ENCODE results near the gene MTFMT.
"Not testable (repeated sequence)": the region's sequence is repeated elsewhere in the genome, so short reads cannot be mapped to it uniquely, and the experiment has no call there.

Gene MTFMT

DNA sequence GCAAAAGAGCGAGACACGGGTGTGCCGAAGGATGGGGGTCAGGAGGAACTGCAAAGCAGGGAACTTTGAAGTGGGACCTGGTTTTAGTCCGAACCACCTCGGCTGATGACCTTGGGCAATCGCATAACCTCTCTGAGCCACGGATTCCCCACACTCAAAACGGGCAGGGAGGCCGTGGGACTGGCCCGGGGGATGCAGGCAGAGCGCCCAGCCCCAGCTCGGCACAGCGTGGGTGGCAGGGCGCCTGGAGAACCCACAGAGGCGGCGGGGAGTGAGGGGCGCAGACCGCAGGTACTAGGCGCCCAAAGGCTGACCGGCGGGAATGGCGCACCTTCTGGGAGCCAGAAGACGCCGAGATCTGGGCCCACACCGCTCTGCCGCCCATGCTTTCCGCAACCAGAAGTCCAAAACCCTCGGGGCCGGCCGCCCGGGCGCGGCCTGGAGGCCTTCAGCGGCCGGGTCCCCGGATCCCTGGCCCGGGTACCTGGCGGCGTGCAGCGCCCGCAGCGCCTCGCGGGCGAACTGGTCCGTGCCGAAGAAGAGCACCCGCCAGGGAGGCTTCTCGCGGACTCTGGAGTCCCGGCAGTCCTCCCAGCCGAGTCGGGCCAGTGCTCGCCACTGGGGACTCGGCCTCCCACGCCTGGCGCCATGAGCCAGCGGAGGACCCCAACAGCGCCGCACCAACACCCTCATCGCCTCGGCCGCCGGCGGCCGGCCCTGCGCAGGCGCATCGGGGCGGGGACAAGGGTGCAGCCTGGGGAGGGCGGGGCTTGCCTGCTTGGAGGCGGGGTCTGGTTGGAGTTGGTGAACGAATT lies at the start of gene MTFMT:
TSS of gene MTFMT (minus strand) at position 719 of the 815 bp plus-strand sequence. CDS start at position 693, 26 bp downstream.
- peak; percentile 86 for DNase-seq (ENCODE audit: low read depth)

DNA sequence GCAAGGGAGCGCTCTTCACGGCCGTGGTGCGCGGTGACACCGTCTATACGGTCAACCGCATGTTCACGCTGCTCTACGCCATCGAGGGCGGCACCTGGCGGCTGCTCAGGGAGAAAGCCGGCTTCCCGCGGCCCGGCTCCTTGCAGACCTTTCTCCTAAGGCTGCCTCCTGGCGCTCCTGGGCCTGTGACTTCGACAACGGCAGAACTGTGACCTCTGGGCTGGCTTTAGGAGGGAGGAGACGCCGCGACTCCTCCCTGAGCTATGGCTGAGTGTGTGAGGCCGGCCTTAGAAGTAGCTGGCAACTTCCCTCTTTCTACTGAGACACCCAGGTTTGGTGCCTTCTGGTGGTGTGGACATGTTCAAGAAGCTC lies 48.5 kb upstream of the MTFMT start:
- DNase-seq (ENCODE audit: low read depth) = peak; percentile 12

DNA sequence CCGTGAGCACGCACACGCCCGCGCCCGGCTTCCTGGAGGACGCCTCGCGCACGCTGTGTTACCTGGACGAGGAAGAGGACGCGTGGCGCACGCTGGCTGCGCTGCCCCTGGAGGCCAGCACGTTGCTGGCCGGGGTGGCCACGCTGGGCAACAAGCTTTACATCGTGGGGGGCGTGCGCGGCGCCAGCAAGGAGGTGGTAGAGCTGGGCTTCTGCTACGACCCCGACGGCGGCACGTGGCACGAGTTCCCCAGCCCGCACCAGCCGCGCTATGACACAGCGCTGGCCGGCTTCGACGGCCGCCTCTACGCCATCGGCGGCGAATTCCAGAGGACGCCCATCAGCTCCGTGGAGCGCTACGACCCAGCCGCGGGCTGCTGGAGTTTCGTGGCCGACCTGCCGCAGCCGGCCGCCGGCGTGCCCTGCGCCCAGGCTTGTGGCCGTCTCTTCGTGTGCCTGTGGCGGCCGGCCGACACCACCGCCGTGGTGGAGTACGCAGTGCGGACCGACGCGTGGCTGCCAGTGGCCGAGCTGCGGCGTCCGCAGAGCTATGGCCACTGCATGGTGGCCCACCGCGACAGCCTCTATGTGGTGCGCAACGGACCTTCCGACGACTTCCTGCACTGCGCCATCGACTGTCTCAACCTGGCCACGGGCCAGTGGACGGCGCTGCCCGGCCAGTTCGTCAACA lies 48.0 kb upstream of the MTFMT start:
- no peak for DNase-seq (ENCODE audit: low read depth)

DNA sequence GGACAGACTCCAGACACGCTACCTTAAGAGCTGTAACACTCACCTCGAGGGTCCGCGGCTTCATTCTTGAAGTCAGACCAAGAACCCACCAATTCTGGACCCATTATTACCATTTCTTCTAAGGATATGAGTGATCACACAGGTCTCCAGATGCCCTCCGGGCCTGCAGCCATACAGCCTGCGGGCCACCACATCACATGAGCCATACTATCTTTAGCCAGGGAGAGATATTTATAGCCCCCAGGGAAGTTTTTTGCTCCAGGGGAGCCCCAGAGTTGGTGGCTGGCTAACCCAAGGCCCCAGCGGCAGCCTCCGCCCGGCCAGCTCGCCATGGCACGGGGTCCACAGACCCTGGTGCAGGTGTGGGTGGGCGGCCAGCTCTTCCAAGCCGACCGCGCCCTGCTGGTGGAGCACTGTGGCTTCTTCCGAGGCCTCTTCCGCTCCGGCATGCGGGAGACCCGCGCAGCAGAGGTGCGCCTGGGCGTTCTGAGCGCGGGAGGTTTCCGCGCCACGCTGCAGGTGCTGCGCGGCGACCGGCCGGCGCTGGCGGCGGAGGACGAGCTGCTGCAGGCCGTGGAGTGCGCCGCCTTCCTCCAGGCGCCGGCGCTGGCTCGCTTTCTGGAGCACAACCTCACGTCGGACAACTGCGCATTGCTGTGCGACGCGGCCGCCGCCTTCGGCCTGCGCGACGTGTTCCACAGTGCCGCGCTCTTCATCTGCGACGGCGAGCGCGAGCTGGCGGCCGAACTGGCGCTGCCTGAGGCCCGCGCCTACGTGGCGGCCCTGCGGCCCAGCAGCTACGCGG lies 47.2 kb upstream of the MTFMT start, which contains the start of gene KBTBD13:
TSS of gene KBTBD13 (plus strand) at position 261 of the 805 bp plus-strand sequence. CDS start at position 331, 70 bp downstream.
- DNase-seq (ENCODE audit: low read depth) = no peak

DNA sequence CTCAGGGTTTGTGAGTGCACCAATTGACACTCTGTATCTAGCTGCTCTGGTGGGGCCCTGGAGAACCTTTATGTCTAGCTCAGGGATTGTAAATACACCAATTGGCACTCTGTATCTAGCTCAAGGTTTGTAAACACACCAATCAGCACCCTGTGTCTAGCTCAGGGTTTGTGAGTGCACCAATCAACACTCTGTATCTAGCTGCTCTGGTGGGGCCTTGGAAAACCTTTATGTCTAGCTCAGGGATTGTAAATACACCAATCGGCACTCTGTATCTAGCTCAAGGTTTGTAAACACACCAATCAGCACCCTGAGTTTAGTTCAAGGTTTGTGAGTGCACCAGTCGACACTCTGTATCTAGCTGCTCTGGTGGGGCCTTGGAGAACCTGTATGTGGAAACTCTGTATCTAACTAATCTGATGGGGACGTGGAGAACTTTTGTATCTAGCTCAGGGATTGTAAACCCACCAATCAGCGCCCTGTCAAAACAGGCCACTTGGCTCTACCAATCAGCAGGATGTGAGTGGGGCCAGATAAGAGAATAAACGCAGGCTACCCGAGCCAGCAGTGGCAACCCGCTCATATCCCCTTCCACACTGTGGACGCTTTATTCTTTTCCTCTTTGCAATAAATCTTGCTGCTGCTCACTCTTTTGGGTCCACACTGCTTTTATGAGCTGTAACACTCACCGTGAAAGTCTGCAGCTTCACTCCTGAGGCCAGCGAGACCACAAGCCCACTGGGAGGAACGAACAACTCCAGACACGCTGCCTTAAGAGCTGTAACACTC lies 46.4 kb upstream of the MTFMT start:
- not testable (repeated sequence) for DNase-seq (ENCODE audit: low read depth)

DNA sequence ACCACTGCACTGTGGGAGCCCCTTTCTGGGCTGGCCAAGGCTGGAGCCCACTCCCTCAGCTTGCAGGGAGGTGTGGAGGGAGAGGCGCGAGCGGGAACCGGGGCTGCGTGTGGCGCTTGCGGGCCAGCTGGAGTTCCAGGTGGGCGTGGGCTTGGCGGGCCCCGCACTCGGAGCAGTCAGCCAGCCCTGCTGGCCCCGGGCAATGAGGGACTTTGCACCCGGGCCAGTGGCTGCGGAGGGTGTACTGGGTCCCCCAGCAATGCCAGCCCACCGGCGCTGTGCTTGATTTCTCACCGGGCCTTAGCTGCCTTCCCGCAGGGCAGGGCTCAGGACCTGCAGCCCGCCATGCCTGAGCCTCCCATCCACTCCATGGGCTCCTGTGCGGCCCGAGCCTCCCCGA lies 45.5 kb upstream of the MTFMT start:
- not testable (repeated sequence) for DNase-seq (ENCODE audit: low read depth)

GRCh38 chr15:65072617-65073016 lies 43.2 kb upstream of the MTFMT start:
- no peak for DNase-seq (ENCODE audit: low read depth)

- DNase-seq (ENCODE audit: low read depth) = no peak
Observed at GRCh38 chr15:65072027-65072426, 42.6 kb upstream of the MTFMT start.

DNA sequence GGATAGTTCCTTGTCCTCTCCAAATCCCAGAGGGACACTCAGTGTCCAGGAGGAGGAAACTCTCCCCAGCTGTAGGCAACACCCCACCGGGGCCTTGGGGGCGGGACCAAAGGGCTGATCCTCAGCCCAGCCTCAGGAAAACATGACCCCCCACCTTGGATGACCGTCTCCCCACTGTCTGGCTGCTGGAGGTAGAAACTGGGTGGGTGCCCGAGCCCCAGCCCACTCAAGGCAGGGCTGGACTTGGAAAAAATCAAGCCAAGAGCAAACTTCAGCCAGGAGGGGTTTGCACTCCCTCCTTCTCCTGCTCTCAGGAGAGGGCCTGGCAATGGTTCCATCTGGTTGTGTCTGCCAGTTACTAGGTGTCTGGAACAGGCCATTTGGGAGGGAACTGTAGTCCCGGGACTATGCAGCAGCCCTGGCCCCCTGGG lies 42.0 kb upstream of the MTFMT start:
- DNase-seq (ENCODE audit: low read depth) = no peak

DNA sequence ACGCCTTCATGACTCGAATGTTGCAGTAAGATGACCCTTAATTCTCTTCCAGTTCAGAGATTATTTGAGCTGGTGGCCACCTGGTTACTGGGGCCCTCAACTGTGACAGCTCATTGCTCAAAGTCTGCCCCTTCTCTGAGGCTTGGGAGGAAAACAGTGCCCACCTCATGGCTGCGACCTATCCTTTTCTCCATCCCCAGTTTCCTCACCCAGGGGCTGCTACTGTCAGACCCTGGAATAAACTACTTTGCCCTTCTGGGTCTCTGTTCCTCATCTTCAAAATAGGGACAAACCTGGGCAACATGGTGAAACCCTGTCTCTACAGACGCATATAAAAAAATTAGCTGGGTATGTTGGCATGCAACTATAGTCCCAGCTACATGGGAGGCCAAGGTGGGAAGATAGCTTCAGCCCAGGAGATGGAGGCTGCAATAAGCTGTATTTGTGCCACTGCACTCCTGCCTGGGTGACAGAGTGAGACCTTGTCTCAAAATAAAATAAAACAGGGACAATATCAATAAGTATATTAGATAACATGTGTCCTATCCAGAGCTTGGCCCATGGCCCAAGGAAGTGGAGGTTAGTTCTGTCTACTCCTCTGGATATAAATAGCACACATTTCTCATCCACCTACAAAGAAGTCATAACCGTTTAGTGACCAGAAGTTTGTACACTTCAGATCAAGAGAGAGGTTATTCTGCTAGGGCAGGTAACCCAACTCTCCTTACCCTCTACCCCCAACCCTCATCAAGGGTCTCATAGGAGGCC lies 40.5 kb upstream of the MTFMT start:
- no peak for DNase-seq (ENCODE audit: low read depth)

- DNase-seq (ENCODE audit: low read depth) = no peak
Observed at GRCh38 chr15:65069179-65069578, 39.7 kb upstream of the MTFMT start.

- DNase-seq (ENCODE audit: low read depth) = no peak
Observed at GRCh38 chr15:65068403-65068788, 39.0 kb upstream of the MTFMT start.

DNA sequence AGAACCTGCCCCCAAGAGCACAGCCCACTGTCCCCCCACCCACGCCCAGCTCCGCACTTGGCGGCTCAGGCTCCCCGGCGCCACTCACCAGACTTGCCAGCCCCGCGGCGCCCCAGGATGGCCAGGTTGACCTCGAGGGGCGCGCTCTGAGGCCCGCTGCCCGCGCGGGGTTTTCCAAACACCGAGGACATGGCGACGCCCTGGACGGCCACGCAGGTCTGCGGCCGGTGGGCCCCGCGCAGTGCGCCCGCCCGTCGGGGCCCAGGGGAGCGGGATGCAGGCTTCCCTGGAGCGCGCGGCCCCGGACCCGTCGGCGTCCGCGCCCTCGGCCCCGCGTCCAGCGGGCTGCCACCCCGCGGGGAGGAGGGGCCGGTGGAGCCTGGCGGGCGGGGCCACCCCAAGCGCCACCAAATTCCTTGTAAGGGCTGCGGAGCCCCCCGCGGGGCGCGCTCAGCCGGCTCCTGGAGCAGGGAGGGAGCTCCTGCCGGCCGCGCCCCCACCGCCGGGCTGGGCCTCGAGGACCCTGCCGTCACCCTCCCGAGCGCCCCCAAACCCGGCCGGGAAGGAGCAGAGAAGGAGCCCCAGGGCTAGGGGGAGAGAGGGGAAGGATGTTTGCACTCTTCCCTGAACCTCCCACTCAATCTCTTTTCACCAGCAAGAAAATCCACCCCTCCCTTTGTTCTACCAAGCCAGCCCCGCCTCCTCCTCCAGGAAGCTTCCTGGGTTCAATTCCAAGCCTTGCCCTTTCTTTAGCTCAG lies 38.4 kb upstream of the MTFMT start, which contains the start of gene RASL12:
TSS of gene RASL12 (minus strand) at position 347 of the 758 bp plus-strand sequence. CDS start at position 191, 156 bp downstream.
- no peak for DNase-seq (ENCODE audit: low read depth)

DNA sequence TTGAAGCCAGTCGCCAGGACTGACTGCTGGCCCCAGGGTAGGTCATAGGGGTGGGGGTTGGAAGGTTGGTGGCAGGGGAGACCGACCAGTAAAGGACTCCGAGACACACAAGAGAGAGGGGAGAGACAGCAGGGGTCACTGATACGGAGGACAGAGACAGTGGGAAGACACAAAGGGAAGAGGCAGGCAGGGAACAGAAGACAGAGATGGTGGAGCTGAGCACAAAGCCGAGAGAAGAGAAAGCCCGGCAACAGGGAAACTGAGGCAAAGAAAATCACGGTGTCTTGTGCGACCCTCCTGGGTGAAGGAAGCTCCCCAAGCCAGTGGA lies 37.8 kb upstream of the MTFMT start:
- DNase-seq (ENCODE audit: low read depth) = no peak

- no peak for DNase-seq (ENCODE audit: low read depth)
Observed at GRCh38 chr15:65066635-65067316, 37.3 kb upstream of the MTFMT start.

DNA sequence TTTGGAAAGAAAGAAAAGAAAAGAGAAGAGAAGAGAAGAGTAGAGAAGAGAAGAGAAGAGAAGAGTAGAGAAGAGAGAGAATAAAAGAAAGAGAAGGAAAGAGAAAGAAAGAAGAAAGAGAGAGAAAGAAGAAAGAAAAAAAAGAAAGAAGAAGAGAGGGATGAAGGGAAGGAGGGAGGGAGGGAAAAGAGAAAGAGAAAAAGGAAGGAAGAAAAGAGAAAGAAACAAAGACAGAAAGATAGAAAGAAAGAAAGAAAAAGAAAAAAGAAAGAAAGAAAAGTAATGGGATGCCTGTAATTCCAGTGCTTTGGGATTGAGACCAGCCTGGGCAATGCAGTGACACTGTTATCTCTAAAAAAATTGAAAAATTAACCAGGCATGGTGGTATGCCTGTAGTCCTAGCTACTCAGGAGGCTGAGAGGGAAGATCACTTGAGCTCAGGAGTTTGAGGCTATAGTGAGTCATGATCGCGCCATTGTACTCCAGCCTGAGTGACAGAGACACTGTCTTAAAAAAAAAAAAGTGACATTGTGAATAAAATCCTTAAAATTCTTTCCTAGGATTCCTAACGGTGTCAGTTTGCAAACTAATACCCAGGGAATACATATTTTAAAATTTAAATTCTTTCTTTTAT lies 36.7 kb upstream of the MTFMT start:
- no peak for DNase-seq (ENCODE audit: low read depth)

DNA sequence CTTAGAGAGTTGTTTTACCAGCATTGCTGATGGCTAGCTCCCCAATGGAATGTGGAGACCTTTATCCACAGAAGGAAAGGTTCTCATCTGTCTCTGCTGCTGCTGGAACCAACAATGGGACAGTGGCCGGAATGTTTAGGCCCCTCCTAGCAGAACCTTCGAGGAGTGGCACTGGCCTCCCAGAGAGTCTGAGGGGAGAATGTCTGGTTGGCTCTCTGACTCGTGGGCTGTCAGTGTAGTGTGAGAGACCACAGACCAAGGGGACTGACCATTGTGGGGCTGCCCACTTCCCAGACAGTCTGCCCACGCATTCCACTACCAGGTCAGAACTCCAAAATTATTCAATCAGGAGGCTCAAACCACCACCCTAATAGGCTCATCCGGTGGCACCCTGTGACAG lies 33.3 kb upstream of the MTFMT start:
- no peak for DNase-seq (ENCODE audit: low read depth)

DNA sequence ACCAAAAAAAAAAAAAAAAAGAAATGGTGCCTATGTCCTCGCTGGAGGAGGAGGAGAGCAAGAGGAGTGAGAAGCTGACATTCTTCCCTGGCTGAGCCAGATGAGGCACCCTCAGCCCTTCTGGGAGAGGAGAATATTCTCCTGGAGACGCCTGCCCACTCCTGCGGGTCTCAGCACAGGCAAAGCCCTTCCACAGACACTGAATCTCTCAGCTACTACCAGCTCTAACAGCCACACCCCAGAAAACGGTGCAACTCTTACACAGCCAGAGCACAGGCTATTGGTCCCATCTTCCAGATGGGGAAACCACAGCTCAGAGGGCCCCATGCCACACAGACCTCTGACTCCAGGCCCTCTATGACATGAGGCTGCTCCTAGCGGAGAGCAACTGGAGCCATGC lies 32.6 kb upstream of the MTFMT start:
- no peak for DNase-seq (ENCODE audit: low read depth)
